ENCODE data around the gene DOCK9.

Gene DOCK9

GRCh38 chr13:98977568-98978265 is at the start of gene DOCK9:
Gene DOCK9 (minus strand): TSS chr13:98978064. CDS start chr13:98977909, 155 bp downstream.
- no peaks in the 10 kb centered on the region for H3K9me3 Mint-ChIP-seq

GRCh38 chr13:99027260-99027659 is 49.4 kb upstream of the DOCK9 start:
- Mint-ChIP-seq H3K4me1 (ENCODE audit: low read depth) (peaks cover 85% of the 10 kb centered on the region), H3K27ac (peak overlapping the region; percentile 73), H3K36me3 (ENCODE audit: low read depth) (peaks cover 5% of the 10 kb centered on the region), H3K9me3 (peaks cover 5% of the 10 kb centered on the region), H3K4me3 (no peak overlapping the region), H3K27me3 (peaks cover 3% of the 10 kb centered on the region)

More at GRCh38 chr13:98977568-98978265, at the start of gene DOCK9:
- Mint-ChIP-seq H3K4me1 (ENCODE audit: low read depth) (peaks cover 81% of the 10 kb centered on the region), H3K36me3 (ENCODE audit: low read depth) (no peaks in the 10 kb centered on the region), H3K4me3 (no peak within 1 kb of the TSS), H3K27ac (no peak within 1 kb of the TSS), H3K27me3 (no peaks in the 10 kb centered on the region)

- H3K4me1 Mint-ChIP-seq (ENCODE audit: low read depth), result peaks cover 77% of the 10 kb centered on the region
- H3K27ac Mint-ChIP-seq, result no peak overlapping the region
- no peaks in the 10 kb centered on the region for H3K9me3 Mint-ChIP-seq
- H3K36me3 Mint-ChIP-seq (ENCODE audit: low read depth), result peaks cover 5% of the 10 kb centered on the region
- H3K27me3 Mint-ChIP-seq, result peaks cover 3% of the 10 kb centered on the region
- H3K4me3 Mint-ChIP-seq, result no peak overlapping the region
Measured at GRCh38 chr13:99022941-99023340, 45.1 kb upstream of the DOCK9 start.

- H3K9me3 Mint-ChIP-seq, result no peaks in the 10 kb centered on the region
- peak overlapping the region; percentile 46 for H3K27ac Mint-ChIP-seq
- no peaks in the 10 kb centered on the region for H3K36me3 Mint-ChIP-seq (ENCODE audit: low read depth)
- H3K27me3 Mint-ChIP-seq, result no peaks in the 10 kb centered on the region
- H3K4me1 Mint-ChIP-seq (ENCODE audit: low read depth), result peaks cover 64% of the 10 kb centered on the region
- no peak overlapping the region for H3K4me3 Mint-ChIP-seq
Measured at GRCh38 chr13:99018418-99019180, 40.7 kb upstream of the DOCK9 start.

- Mint-ChIP-seq H3K36me3 (ENCODE audit: low read depth) (no peaks in the 10 kb centered on the region), H3K27ac (no peak overlapping the region), H3K4me1 (ENCODE audit: low read depth) (peaks cover 53% of the 10 kb centered on the region), H3K9me3 (no peaks in the 10 kb centered on the region), H3K27me3 (no peaks in the 10 kb centered on the region), H3K4me3 (no peak overlapping the region)
Measured at GRCh38 chr13:99015606-99016490, 38.0 kb upstream of the DOCK9 start.

- Mint-ChIP-seq H3K4me3 (no peak overlapping the region), H3K4me1 (ENCODE audit: low read depth) (peaks cover 55% of the 10 kb centered on the region), H3K27ac (no peak overlapping the region), H3K9me3 (no peaks in the 10 kb centered on the region), H3K27me3 (no peaks in the 10 kb centered on the region), H3K36me3 (ENCODE audit: low read depth) (no peaks in the 10 kb centered on the region)
Measured at GRCh38 chr13:99014522-99014921, 36.7 kb upstream of the DOCK9 start.

- Mint-ChIP-seq H3K9me3 (no peaks in the 10 kb centered on the region), H3K36me3 (ENCODE audit: low read depth) (no peaks in the 10 kb centered on the region), H3K27me3 (no peaks in the 10 kb centered on the region), H3K4me1 (ENCODE audit: low read depth) (peaks cover 54% of the 10 kb centered on the region), H3K27ac (no peak overlapping the region), H3K4me3 (no peak overlapping the region)
Measured at GRCh38 chr13:99013951-99014350, 36.1 kb upstream of the DOCK9 start.

- H3K4me3 Mint-ChIP-seq, result no peak overlapping the region
- H3K27me3 Mint-ChIP-seq, result no peaks in the 10 kb centered on the region
- no peaks in the 10 kb centered on the region for H3K9me3 Mint-ChIP-seq
- H3K27ac Mint-ChIP-seq, result no peak overlapping the region
- no peaks in the 10 kb centered on the region for H3K36me3 Mint-ChIP-seq (ENCODE audit: low read depth)
- H3K4me1 Mint-ChIP-seq (ENCODE audit: low read depth), result peaks cover 42% of the 10 kb centered on the region
Measured at GRCh38 chr13:99012539-99012938, 34.7 kb upstream of the DOCK9 start.

GRCh38 chr13:99009987-99010551 is 32.2 kb upstream of the DOCK9 start:
- Mint-ChIP-seq H3K4me3 (no peak overlapping the region), H3K27ac (no peak overlapping the region), H3K9me3 (no peaks in the 10 kb centered on the region), H3K36me3 (ENCODE audit: low read depth) (no peaks in the 10 kb centered on the region), H3K4me1 (ENCODE audit: low read depth) (peaks cover 24% of the 10 kb centered on the region), H3K27me3 (no peaks in the 10 kb centered on the region)

GRCh38 chr13:99008577-99008976 is 30.7 kb upstream of the DOCK9 start:
- Mint-ChIP-seq H3K27me3 (no peaks in the 10 kb centered on the region), H3K36me3 (ENCODE audit: low read depth) (no peaks in the 10 kb centered on the region), H3K9me3 (no peaks in the 10 kb centered on the region), H3K4me3 (no peak overlapping the region), H3K27ac (no peak overlapping the region), H3K4me1 (ENCODE audit: low read depth) (peaks cover 26% of the 10 kb centered on the region)

- Mint-ChIP-seq H3K27me3 (no peaks in the 10 kb centered on the region), H3K27ac (no peak overlapping the region), H3K4me3 (no peak overlapping the region), H3K4me1 (ENCODE audit: low read depth) (peaks cover 35% of the 10 kb centered on the region), H3K9me3 (no peaks in the 10 kb centered on the region), H3K36me3 (ENCODE audit: low read depth) (no peaks in the 10 kb centered on the region)
Measured at GRCh38 chr13:99007414-99007986, 29.6 kb upstream of the DOCK9 start.

GRCh38 chr13:99005609-99006008 is 27.7 kb upstream of the DOCK9 start:
- peaks cover 54% of the 10 kb centered on the region for H3K4me1 Mint-ChIP-seq (ENCODE audit: low read depth)
- H3K27me3 Mint-ChIP-seq, result no peaks in the 10 kb centered on the region
- no peak overlapping the region for H3K4me3 Mint-ChIP-seq
- H3K36me3 Mint-ChIP-seq (ENCODE audit: low read depth), result no peaks in the 10 kb centered on the region
- no peak overlapping the region for H3K27ac Mint-ChIP-seq
- no peaks in the 10 kb centered on the region for H3K9me3 Mint-ChIP-seq

GRCh38 chr13:99004978-99005377 is 27.1 kb upstream of the DOCK9 start:
- Mint-ChIP-seq H3K36me3 (ENCODE audit: low read depth) (no peaks in the 10 kb centered on the region), H3K4me1 (ENCODE audit: low read depth) (peaks cover 55% of the 10 kb centered on the region), H3K27me3 (no peaks in the 10 kb centered on the region), H3K4me3 (no peak overlapping the region), H3K27ac (no peak overlapping the region), H3K9me3 (no peaks in the 10 kb centered on the region)

- peaks cover 57% of the 10 kb centered on the region for H3K4me1 Mint-ChIP-seq (ENCODE audit: low read depth)
- H3K9me3 Mint-ChIP-seq, result no peaks in the 10 kb centered on the region
- H3K4me3 Mint-ChIP-seq, result no peak overlapping the region
- no peaks in the 10 kb centered on the region for H3K27me3 Mint-ChIP-seq
- H3K27ac Mint-ChIP-seq, result no peak overlapping the region
- H3K36me3 Mint-ChIP-seq (ENCODE audit: low read depth), result no peaks in the 10 kb centered on the region
Measured at GRCh38 chr13:99003851-99004471, 26.1 kb upstream of the DOCK9 start.

Measured in stimulated activated naive CD8-positive, alpha-beta T cell treated with anti-CD3 and anti-CD28 coated beads, Interleukin-15, Interleukin-2, amounts not matched to agents 100 ng/mL and 50 ng/mL, for 24 hours (primary cell).